SU-DHL-6 (cell line): ENCODE results near the gene PRKAR2B.

Experiments
- EZH2phosphoT487 ChIP-seq: fragments of 200-600 bp; sonication (generic), shearing (Covaris generic); conservative IDR thresholded peaks from 2 replicates; pipeline ENCODE4 v1.6.1; 2018; ENCODE audit warnings: mild to moderate bottlenecking, antibody characterized with exemption, low read length, moderate library complexity, mixed read lengths
- TF ChIP-seq, protein P1 (sequence below): fragments of 200-600 bp; sonication (generic); IDR thresholded peaks from one replicate; pipeline ENCODE4 v1.5.1; 2017; ENCODE audit warnings: antibody characterized with exemption, mild to moderate bottlenecking, low read length, moderate library complexity; ENCODE audit not compliant: insufficient read depth, poor library complexity, severe bottlenecking

DNA sequence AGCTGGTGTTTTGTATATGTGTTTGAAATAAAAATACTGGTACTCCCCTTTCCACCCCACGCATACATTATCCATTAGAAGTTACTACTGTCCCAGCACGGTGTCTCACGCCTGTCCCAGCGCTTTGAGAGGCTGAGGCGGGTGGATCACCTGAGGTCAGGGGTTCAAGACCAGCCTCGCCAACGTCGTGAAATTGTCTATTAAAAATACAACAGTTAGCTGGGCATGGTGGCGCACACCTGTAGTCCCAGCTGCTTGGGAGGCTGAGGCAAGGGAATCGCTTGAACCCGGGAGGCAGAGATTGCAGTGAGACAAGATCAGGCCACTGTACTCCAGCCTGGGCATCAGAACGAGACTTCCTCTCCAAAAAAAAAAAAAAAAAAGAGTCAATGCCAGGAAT, 127.0 kb downstream of the PRKAR2B start:
- TF ChIP-seq, protein P1, sequence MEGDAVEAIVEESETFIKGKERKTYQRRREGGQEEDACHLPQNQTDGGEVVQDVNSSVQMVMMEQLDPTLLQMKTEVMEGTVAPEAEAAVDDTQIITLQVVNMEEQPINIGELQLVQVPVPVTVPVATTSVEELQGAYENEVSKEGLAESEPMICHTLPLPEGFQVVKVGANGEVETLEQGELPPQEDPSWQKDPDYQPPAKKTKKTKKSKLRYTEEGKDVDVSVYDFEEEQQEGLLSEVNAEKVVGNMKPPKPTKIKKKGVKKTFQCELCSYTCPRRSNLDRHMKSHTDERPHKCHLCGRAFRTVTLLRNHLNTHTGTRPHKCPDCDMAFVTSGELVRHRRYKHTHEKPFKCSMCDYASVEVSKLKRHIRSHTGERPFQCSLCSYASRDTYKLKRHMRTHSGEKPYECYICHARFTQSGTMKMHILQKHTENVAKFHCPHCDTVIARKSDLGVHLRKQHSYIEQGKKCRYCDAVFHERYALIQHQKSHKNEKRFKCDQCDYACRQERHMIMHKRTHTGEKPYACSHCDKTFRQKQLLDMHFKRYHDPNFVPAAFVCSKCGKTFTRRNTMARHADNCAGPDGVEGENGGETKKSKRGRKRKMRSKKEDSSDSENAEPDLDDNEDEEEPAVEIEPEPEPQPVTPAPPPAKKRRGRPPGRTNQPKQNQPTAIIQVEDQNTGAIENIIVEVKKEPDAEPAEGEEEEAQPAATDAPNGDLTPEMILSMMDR: no peak
- no peak for TF ChIP-seq EZH2phosphoT487
